ENCODE data around the gene KISS1.

The KISS1 gene

DNA sequence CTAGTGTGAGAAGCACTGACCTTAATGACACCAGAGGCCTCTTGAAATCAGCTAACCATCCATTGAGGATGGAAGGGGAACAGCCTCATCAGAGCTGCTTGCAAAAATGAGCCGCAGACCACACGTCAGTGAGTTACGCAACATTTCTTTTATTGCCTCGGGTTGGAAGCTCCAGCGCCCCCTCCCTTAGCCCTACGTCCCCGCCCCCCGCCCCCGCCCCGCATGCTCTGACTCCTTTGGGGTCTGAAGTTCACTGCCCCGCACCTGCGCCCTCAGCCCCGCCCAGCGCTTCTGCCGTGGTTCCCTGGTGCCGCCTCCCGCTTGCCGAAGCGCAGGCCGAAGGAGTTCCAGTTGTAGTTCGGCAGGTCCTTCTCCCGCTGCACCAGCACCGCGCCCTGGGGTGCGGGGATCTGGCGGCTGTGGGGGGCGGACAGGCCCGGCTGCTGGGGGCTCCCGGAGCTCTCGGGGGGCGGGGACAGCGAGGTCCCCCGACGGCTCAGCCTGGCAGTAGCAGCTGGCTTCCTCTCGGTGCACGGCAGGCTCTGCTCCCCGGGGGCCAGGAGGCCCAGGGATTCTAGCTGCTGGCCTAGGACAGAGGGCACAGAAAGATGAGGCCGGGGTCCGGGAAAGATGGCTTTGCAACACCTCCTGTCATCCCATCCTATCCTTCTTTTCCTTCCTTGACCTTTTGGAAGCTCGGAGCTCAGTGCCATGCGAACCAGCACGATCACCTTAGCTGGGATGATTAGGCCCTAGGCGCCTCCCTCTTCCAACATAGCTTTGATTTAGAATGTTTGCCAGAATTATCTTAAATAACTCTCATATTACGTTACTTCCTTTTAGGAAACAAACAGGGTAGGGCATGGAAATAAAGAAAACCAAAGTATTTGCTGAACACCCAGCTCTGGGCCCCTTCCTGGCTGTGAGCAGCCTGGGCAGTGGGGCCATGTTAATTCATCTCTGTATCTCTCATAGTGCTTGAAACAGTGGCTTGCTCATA is 5.8 kb downstream of the KISS1 start:
- DNase-seq = no peak

- no peak for DNase-seq
These were observed 7.2 kb downstream of the KISS1 start for GRCh38 chr1:204188959-204189639.

GRCh38 chr1:204186597-204186996 is 9.7 kb downstream of the KISS1 start:
- no peak for DNase-seq

DNA sequence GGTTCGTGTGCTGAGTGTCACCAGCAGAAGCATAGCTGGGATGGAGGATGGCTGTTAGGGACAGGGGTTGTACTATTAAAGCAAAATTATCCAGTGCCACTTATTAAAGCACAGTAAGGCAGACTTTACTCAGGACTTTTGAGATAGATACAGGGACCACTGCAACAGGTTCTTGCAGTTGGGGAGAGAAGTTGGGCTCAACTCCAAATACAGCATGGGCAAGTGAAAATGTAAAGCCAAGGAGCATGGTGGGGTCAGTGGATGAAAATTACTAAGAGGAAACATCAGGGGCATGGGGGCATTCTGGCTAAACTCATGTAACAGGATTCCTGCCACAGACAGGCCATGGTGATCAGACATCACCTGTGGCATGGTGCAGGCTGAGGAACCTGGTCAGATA is 15.2 kb downstream of the KISS1 start:
- no peak for DNase-seq

DNA sequence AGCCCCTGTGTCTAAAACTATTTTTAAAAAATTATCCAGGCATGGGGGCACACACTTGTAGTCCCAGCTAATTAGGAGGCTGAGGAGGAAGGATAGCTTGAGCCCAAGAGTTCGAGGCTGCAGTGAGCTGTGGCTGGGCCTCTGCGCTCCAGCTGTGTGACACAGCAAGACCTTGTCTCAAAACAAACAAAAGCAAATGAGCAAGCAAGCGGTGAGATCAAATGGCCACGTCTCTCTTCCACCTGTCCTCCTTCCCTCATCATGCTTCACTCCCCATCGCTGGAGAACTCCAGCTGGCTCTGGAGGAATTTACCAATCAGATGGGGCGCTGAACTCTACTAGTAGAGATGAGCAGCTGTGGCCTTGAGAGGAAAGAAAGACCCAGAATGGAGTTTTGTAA is 16.2 kb downstream of the KISS1 start:
- DNase-seq = no peak

GRCh38 chr1:204178487-204179281 is 17.6 kb downstream of the KISS1 start:
- no peak for DNase-seq

GRCh38 chr1:204177133-204177532 is 19.2 kb downstream of the KISS1 start:
- DNase-seq = peak; percentile 84

DNA sequence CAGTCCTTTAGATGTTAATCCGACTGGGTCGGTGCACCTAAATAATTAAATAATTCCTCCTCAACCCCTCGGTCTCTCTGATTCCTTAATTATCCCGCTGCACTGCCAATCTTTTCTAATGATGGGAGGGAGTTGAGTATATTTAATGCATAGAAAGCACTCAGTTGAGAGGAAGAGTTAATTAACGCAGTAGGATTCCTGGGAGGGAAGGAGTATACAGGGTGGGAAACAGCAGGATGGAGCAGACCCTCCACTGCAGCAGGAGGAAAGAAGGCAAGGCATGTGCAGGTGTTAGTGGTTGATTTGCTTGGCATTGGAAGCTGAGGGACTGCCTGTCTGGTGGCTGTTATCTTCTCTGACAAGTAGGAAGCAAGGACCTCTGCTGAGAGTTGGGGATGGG is 20.2 kb downstream of the KISS1 start:
- no peak for DNase-seq

DNA sequence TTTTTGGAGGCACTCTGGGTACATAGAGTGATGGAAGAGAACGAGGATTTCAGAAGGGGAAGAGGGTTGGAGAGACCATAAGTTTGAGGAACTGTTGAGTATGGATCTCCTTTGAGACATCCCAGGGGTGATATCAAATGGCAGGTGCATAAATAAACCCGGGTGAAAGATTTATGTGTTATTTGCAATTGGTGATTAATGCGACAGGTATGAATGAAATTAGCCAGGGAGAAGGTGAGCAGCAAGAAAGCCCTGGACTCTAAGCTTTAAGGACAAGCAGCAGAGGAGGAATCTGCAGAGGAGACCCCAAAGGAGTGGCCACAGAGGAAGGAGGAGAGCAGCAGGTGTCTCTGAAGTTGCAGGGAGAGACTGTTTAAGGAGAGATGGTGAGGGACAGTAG is 21.3 kb downstream of the KISS1 start:
- DNase-seq = no peak

GRCh38 chr1:204172404-204173029 is 23.8 kb downstream of the KISS1 start:
- no peak for DNase-seq

DNA sequence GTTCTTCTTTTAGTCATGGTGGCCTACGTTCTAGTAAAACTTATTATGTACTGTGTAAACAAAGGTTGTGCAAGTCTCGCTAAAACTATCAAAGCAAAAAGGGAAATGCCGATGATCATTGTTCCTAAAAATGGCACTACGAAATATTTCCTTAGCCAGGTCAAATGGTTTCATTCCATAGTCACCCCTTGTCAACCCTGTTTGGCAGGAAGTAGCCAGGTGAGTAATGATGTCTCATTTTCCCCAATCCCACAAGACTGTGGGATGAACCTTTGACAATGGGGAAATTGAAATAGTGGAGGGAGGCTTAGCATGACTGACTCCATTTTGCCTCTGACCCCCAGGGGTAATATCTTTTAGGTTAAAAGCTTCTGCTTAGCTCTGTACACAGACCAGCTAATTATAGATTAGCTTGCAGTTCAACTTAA is 24.5 kb downstream of the KISS1 start:
- no peak for DNase-seq

GRCh38 chr1:204170494-204171155 is 25.7 kb downstream of the KISS1 start:
- no peak for DNase-seq

DNA sequence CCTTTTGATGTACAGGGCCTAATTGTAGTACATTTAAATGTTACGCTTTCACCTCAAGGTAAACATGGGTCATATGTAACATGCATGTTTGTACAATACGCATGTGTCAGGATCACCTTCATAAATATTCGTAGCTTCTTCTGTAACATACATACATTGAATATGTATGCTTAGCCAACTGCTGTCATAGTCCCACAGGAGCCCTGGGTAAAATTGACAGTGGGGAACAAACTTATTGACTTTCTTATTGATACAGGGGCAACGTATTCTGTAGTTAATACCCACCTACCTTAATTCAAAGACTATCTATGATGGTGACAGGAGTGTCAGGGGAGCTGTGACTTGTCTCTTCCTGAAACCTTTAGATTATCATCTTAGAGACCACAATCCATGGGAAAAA is 26.4 kb downstream of the KISS1 start:
- DNase-seq = no peak

- no peak for DNase-seq
These were observed 28.6 kb downstream of the KISS1 start for GRCh38 chr1:204167730-204168129.

DNA sequence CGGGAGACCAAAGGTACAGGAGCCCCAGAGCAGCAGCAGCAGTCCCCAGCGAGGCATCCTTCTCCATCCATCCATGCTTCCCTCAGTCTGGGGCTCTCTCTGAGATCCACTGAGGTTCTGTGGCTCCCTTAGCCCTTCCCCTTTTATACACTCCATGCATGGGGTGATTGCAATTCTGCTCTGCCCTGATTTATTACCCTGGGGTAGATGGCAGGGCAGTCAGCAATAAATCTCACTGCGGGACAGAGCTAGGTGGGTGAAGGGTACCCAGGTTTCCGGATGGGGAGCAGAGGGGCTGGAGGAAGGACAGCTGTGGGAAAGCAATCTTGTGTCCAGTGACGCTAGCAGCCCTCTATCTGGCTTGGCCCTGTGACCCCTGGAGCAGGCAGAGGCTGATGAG is 30.1 kb downstream of the KISS1 start, which contains the start of gene REN:
Gene REN (minus strand): TSS at position 119 of the 400 bp plus-strand sequence. CDS start 44 bp downstream, at position 75.
- no peak for DNase-seq

GRCh38 chr1:204162494-204163074 is 33.7 kb downstream of the KISS1 start:
- DNase-seq = peak; percentile 73

GRCh38 chr1:204161609-204162493 is 34.4 kb downstream of the KISS1 start:
- no peak for DNase-seq

DNA sequence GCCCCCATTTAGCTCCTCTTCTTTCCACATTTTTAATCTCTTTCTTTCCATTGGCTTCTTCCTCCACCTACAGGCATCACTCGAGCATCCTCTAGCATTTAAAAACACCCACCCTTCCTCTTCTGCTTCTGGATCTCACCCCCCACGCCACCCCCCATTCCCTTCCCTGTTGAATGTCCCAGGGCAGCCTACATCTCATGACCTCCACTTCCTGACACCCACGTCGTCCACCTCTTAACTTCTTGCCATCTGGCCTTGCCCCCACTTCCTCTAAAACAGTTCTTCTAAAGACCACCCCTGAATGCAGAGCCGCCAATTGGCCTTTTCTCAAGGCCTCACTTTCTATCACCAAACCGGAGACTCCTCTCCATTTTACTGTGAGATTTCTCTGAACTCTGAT is 38.3 kb downstream of the KISS1 start:
- DNase-seq = no peak

DNA sequence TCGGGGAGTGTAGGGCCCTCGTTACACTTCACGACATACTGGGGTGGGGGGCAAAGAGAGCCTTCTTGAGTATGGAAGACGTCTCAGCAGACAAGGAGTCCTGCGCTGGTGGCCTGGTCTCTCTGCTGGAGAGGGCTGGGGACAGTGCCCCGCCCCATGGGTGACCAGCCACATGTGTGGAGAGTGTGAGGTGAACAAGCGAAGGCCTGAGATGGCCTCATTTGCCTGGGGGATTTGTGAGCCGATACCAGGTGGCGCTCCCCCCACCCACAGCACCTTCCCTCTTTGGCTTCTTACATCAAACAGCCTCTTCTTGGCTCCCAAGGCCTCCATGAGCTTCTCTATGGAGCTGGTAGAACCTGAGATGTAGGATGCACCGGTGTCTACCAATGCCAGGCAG is 40.4 kb downstream of the KISS1 start:
- no peak for DNase-seq

- DNase-seq = no peak
These were observed 41.6 kb downstream of the KISS1 start for GRCh38 chr1:204154568-204155255.
